Smooth muscle cell (in vitro differentiated cells): ENCODE measurements around the gene RAB24. TPM values are rescaled to one million over a fixed set of nuclear protein-coding genes. Genes with fewer than 3 reads are reported as not detected.

ENCODE experiments used
- DNase-seq: peaks from one replicate; lab custom pipeline; 2025; ENCODE audit not compliant: unreplicated experiment; lab: John Stamatoyannopoulos, UW
- H2AFZ ChIP-seq: fragments of 200-600 bp; sonication (generic); 2 replicates; pipeline ENCODE4 v1.6.0; 2016; ENCODE audit warnings: antibody characterized with exemption, low read depth, mild to moderate bottlenecking
- H3F3A ChIP-seq: fragments of 200-600 bp; sonication (generic); 2 replicates; pipeline ENCODE4 v1.6.0; 2017; ENCODE audit warnings: antibody characterized with exemption, low read depth
- H3K27ac ChIP-seq: fragments of 200-600 bp; sonication (generic); 2 replicates; pipeline ENCODE4 v1.5.1; 2016; ENCODE audit warnings: low read depth, mild to moderate bottlenecking
- H3K27me3 ChIP-seq: fragments of 200-600 bp; sonication (generic); 2 replicates; pipeline ENCODE4 v1.6.1; 2016; ENCODE audit warnings: low read depth, mild to moderate bottlenecking
- H3K36me3 ChIP-seq: fragments of 200-600 bp; sonication (generic); 2 replicates; pipeline ENCODE4 v1.5.1; 2016; ENCODE audit warnings: low read depth
- H3K4me1 ChIP-seq: fragments of 200-600 bp; sonication (generic); 2 replicates; pipeline ENCODE4 v1.5.1; 2016; ENCODE audit warnings: low read depth
- H3K4me2 ChIP-seq: fragments of 200-600 bp; sonication (generic); 2 replicates; pipeline ENCODE4 v1.6.0; 2016; ENCODE audit warnings: mild to moderate bottlenecking
- H3K4me3 ChIP-seq: fragments of 200-600 bp; sonication (generic); 2 replicates; pipeline ENCODE4 v1.5.1; 2016; ENCODE audit warnings: mild to moderate bottlenecking
- H3K79me2 ChIP-seq: fragments of 200-600 bp; sonication (generic); 2 replicates; pipeline ENCODE4 v1.6.0; 2016; ENCODE audit warnings: low read depth, mild to moderate bottlenecking
- H3K9ac ChIP-seq: fragments of 200-600 bp; sonication (generic); 2 replicates; pipeline ENCODE4 v1.6.0; 2016; ENCODE audit warnings: low read depth
- H3K9me3 ChIP-seq: fragments of 200-600 bp; sonication (generic); replicated peaks from 2 replicates; pipeline ENCODE4 v1.5.1; 2016; ENCODE audit warnings: low read depth
- H4K20me1 ChIP-seq: fragments of 200-600 bp; sonication (generic); 2 replicates; pipeline ENCODE4 v1.6.0; 2016; ENCODE audit warnings: low read depth
- WGBS: methylation state at CpG from one replicate; pipeline ENCODE4 v1.1.7; 2016; ENCODE audit warnings: low lambda C conversion rate; 5-methylcytosine and 5-hydroxymethylcytosine counted together
- polyA plus RNA-seq: library from polyadenylated mRNA; unstranded; fragments of >200 nt; fragmentation: Nextera tagmentation; extraction: Ambion mirVana; gene quantifications from 2 replicates; pipeline ENCODE4 v1.2.1, GENCODE V29; 2016
- total RNA-seq: library from RNA; depleted of rRNA; stranded (reverse); fragments of >200 nt; gene quantifications from 2 replicates; pipeline ENCODE4 v1.2.3, GENCODE V29; 2014
- TF ChIP-seq, protein P1 (sequence below): fragments of 200-600 bp; sonication (generic); IDR thresholded peaks from 2 replicates; pipeline ENCODE4 v1.5.1; 2017; ENCODE audit warnings: borderline replicate concordance, mild to moderate bottlenecking, antibody characterized with exemption; ENCODE audit not compliant: insufficient read depth, poor library complexity, severe bottlenecking

Gene RAB24
- total and polyA plus RNA-seq, 2 experiments from 2014 or later, result 41.8 to 46.4 TPM

DNA sequence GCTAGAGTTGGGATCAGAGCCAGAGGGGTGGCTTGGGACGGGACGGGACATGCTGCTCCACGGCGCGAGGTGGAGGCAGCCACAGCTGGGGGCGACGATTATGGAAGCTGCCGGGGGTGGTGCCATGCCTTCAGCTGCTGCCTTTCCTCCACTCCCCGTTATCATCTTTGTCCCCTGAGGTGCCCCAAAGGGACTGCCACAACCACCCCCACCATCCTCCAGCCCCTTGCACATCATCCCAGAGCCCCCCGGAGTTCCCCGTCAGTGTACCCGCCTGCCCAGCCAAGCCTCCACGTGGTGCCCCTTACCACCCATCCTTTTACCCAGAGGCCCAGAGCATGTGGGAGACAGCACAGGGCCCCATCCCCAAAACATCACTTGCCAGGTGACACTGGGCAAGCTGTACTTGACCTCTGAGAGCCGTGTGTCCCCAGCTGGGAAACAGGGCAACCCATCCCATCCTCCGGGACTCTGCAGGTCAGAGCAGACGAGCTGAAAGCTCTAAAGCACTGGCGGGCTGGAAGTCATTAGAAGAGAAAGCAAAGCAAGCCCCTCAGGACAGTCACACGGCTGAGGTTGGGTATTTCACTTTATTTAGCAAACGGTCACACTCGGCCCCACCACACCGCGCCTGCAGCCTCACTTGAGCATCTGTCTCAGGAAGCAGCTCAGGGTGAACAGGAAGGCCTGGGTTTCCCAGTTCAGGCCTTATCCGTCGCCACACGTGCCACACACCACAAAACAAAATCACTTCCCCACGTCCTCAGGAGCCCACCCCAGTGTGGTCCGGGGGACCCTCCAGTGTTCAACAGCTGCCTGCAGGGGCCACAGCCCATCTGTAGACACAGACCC is 27.7 kb upstream of the RAB24 start:
- TF ChIP-seq, protein P1, sequence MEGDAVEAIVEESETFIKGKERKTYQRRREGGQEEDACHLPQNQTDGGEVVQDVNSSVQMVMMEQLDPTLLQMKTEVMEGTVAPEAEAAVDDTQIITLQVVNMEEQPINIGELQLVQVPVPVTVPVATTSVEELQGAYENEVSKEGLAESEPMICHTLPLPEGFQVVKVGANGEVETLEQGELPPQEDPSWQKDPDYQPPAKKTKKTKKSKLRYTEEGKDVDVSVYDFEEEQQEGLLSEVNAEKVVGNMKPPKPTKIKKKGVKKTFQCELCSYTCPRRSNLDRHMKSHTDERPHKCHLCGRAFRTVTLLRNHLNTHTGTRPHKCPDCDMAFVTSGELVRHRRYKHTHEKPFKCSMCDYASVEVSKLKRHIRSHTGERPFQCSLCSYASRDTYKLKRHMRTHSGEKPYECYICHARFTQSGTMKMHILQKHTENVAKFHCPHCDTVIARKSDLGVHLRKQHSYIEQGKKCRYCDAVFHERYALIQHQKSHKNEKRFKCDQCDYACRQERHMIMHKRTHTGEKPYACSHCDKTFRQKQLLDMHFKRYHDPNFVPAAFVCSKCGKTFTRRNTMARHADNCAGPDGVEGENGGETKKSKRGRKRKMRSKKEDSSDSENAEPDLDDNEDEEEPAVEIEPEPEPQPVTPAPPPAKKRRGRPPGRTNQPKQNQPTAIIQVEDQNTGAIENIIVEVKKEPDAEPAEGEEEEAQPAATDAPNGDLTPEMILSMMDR, result no peak
- 97% methylated on average over 26 of the region's 27 CpGs for WGBS
- H3F3A ChIP-seq, result no peaks in the 10 kb centered on the region
- no peaks in the 10 kb centered on the region for H3K4me1 ChIP-seq
- H3K27ac ChIP-seq, result no peak overlapping the region
- no peak overlapping the region for H2AFZ ChIP-seq
- no peaks in the 10 kb centered on the region for H3K79me2 ChIP-seq
- no peaks in the 10 kb centered on the region for H3K9me3 ChIP-seq
- H3K4me2 ChIP-seq, result no peak overlapping the region
- peaks cover 34% of the 10 kb centered on the region for H4K20me1 ChIP-seq
- no peak for DNase-seq
- no peak overlapping the region for H3K4me3 ChIP-seq
- H3K36me3 ChIP-seq, result no peaks in the 10 kb centered on the region
- H3K9ac ChIP-seq, result no peak overlapping the region
- no peaks in the 10 kb centered on the region for H3K27me3 ChIP-seq

DNA sequence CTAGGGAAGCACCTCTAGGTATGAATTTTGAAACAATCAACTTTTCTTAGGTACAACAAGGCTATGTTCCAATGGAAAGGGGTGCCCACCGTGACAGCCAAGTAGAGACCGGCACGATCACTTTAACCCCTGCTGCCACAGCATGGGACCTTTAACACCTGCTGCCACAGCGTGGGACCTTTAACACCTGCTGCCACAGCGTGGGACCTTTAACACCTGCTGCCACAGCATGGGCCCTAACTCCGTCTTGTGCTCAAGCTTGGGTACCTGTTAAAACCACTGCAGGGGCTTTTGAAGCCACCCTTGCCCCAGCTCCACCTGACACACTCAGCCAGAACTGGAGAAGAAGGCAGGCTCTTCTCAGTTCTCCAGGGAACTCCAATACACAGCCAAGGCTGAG is 26.4 kb upstream of the RAB24 start:
- H3K4me3 ChIP-seq, result no peak overlapping the region
- no peak overlapping the region for H2AFZ ChIP-seq
- no peaks in the 10 kb centered on the region for H3K9me3 ChIP-seq
- no peak overlapping the region for H3K9ac ChIP-seq
- no peaks in the 10 kb centered on the region for H3K27me3 ChIP-seq
- no peak overlapping the region for H3K27ac ChIP-seq
- 95% methylated on average over 6 of the region's 6 CpGs for WGBS
- H3K36me3 ChIP-seq, result no peaks in the 10 kb centered on the region
- H3F3A ChIP-seq, result no peaks in the 10 kb centered on the region
- DNase-seq, result no peak
- no peaks in the 10 kb centered on the region for H3K4me1 ChIP-seq
- TF ChIP-seq, protein P1, result no peak
- H3K79me2 ChIP-seq, result no peaks in the 10 kb centered on the region
- no peak overlapping the region for H3K4me2 ChIP-seq
- H4K20me1 ChIP-seq, result peaks cover 45% of the 10 kb centered on the region

DNA sequence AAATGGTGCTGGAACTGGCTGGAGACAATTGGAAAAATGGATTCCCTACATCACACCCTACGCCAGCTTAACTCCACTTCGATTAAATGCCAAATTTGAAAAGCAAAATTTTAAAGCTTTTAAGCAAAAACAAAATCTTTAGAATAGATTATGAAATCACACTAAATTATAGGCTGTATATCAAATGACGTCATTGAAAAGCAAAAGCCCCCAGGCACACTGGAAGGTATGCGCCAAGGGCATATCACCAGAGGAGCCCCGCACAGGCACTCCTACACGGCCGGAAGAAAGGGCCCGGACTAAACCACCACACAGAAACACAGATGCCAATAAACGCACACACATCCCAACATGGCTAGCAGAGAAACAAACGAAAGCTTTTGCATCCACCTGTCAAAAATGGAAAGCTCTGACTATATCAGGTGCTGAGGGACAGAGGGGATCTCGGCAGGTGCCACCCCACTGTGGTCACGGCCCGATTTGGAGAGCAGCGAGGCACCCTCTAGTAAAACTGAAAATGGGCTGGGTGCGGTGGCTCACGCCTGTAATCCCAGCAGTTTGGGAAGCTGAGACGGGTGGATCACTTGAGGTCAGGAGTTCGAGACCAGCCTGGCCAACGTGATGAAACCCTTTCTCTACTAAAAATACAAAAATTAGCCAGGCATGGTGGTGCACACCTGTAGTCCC is 25.2 kb upstream of the RAB24 start:
- H3K79me2 ChIP-seq, result no peaks in the 10 kb centered on the region
- no peak for DNase-seq
- H3K9me3 ChIP-seq, result no peaks in the 10 kb centered on the region
- peaks cover 46% of the 10 kb centered on the region for H4K20me1 ChIP-seq
- WGBS, result 94% methylated on average over 19 of the region's 19 CpGs
- H3K36me3 ChIP-seq, result no peaks in the 10 kb centered on the region
- H3K4me3 ChIP-seq, result no peak overlapping the region
- no peak overlapping the region for H3K27ac ChIP-seq
- no peak overlapping the region for H3K4me2 ChIP-seq
- no peaks in the 10 kb centered on the region for H3F3A ChIP-seq
- no peak overlapping the region for H2AFZ ChIP-seq
- no peak overlapping the region for H3K9ac ChIP-seq
- TF ChIP-seq, protein P1, result no peak
- no peaks in the 10 kb centered on the region for H3K4me1 ChIP-seq
- H3K27me3 ChIP-seq, result no peaks in the 10 kb centered on the region
